SK-N-SH (cell line): ENCODE measurements around the gene FAM120B. TPM values are rescaled to one million over a fixed set of nuclear protein-coding genes. Genes with fewer than 3 reads are reported as not detected.
A peak's percentile ranks its signal among the peaks of the same experiment; 100 is the strongest.

Source experiments
- CTCF ChIA-PET: fragments of 300-600, 350-600 bp; formaldehyde crosslinking; extraction: SDS; loops from one replicate; lab custom pipeline; 2021; lab: Yijun Ruan, JAX
- POLR2A ChIA-PET: fragments of 350-600 bp; sonication (Branson Sonifier 250); formaldehyde crosslinking; extraction: SDS; loops from one replicate; lab custom pipeline; 2020; ENCODE audit warnings: antibody characterized with exemption, inconsistent platforms; lab: Yijun Ruan, JAX
- DNase-seq: peaks from one replicate; pipeline ENCODE4 v3.0.0; 2012
- H2AFZ ChIP-seq: fragments of 200-600 bp; sonication (generic); 2 replicates; pipeline ENCODE4 v1.8.1; 2016; ENCODE audit warnings: antibody characterized with exemption, mild to moderate bottlenecking, low read depth
- H3F3A ChIP-seq: fragments of 200-600 bp; sonication (generic); replicated peaks from 2 replicates; pipeline ENCODE3; 2016; ENCODE audit warnings: antibody characterized with exemption, mild to moderate bottlenecking; ENCODE audit not compliant: insufficient read depth
- H3K27ac ChIP-seq, 2 experiments: fragments of 200-500 bp in 1 of 2; fragments of 200-600 bp in 1 of 2; sonication (Bioruptor generic) in 1 of 2; sonication (generic), shearing (Covaris generic) in 1 of 2; 2 replicates each; pipeline versions ENCODE4 v1.5.1 to v1.6.1; 2014 to 2016; ENCODE audit warnings: low read depth in 2 of 2, inconsistent platforms in 1 of 2, low read length in 1 of 2, mild to moderate bottlenecking in 1 of 2, mixed read lengths in 1 of 2
- H3K27me3 ChIP-seq: fragments of 200-600 bp; sonication (generic), shearing (Covaris generic); 2 replicates; pipeline ENCODE4 v1.6.1; 2016; ENCODE audit warnings: mixed run types; ENCODE audit not compliant: insufficient read depth
- H3K36me3 ChIP-seq, 2 experiments: fragments of 200-500 bp in 1 of 2; fragments of 200-600 bp in 1 of 2; sonication (Bioruptor generic) in 1 of 2; sonication (generic) in 1 of 2; replicated peaks in 1 of 2; 2 replicates each; pipeline versions ENCODE3 to v1.5.1; 2014 to 2016; ENCODE audit warnings: low read length in 1 of 2, mild to moderate bottlenecking in 1 of 2; ENCODE audit not compliant: insufficient read depth in 2 of 2, control insufficient read depth in 1 of 2
- H3K4me1 ChIP-seq, 2 experiments: fragments of 200-500 bp in 1 of 2; fragments of 200-600 bp in 1 of 2; sonication (Bioruptor generic) in 1 of 2; sonication (generic), shearing (Covaris generic) in 1 of 2; 2 replicates each; pipeline versions ENCODE4 v1.5.1 to v1.6.1; 2014 to 2016; ENCODE audit warnings: low read depth in 1 of 2, low read length in 1 of 2, mixed run types in 1 of 2; ENCODE audit not compliant: insufficient read depth in 2 of 2, control insufficient read depth in 1 of 2
- H3K4me2 ChIP-seq: fragments of 200-600 bp; sonication (generic), shearing (Covaris generic); 2 replicates; pipeline ENCODE4 v1.6.1; 2017; ENCODE audit warnings: mixed run types
- H3K4me3 ChIP-seq, 2 experiments: fragments of 200-500 bp in 1 of 2; fragments of 200-600 bp in 1 of 2; sonication (Bioruptor generic) in 1 of 2; sonication (generic), shearing (Covaris generic) in 1 of 2; 2 replicates each; pipeline versions ENCODE4 v1.5.1 to v1.8.1; 2014 to 2016; ENCODE audit warnings: low read depth in 2 of 2, inconsistent platforms in 1 of 2, low read length in 1 of 2, mild to moderate bottlenecking in 1 of 2, mixed read lengths in 1 of 2, moderate library complexity in 1 of 2
- H3K79me2 ChIP-seq: fragments of 200-600 bp; sonication (generic); 2 replicates; pipeline ENCODE4 v1.8.1; 2017; ENCODE audit warnings: mild to moderate bottlenecking; ENCODE audit not compliant: insufficient read depth
- H3K9ac ChIP-seq: fragments of 200-600 bp; sonication (generic); 2 replicates; pipeline ENCODE4 v1.6.1; 2017; ENCODE audit warnings: mixed run types
- H3K9me2 ChIP-seq: fragments of 200-600 bp; sonication (generic); 2 replicates; pipeline ENCODE4 v1.6.1; 2017; ENCODE audit warnings: mixed run types
- H3K9me3 ChIP-seq: fragments of 200-600 bp; sonication (generic); 2 replicates; pipeline ENCODE4 v1.6.1; 2017; ENCODE audit warnings: mixed run types, mild to moderate bottlenecking, moderate library complexity
- H4K20me1 ChIP-seq: fragments of 200-600 bp; sonication (generic); 2 replicates; pipeline ENCODE4 v1.6.1; 2017; ENCODE audit warnings: mild to moderate bottlenecking, mixed run types; ENCODE audit not compliant: insufficient read depth
- CHD2 ChIP-seq: fragments of 150-350 bp; IDR thresholded peaks from 2 replicates; pipeline ENCODE4 v1.6.1; 2018; ENCODE audit warnings: low read length; ENCODE audit not compliant: partially characterized antibody
- FOXM1 ChIP-seq: IDR thresholded peaks from 2 replicates; pipeline ENCODE4 v1.4.0; 2012; ENCODE audit warnings: low read depth, mild to moderate bottlenecking
- GATA2 ChIP-seq: sonication (generic); formaldehyde crosslinking; IDR thresholded peaks from 2 replicates; pipeline ENCODE4 v1.5.0; 2020; ENCODE audit warnings: mild to moderate bottlenecking, missing genetic modification reagents
- MAX ChIP-seq: IDR thresholded peaks from 2 replicates; pipeline ENCODE4 v1.4.0; 2012; ENCODE audit warnings: low read depth
- MEF2A ChIP-seq: IDR thresholded peaks from 2 replicates; pipeline ENCODE4 v1.4.0; 2012; ENCODE audit warnings: low read depth, borderline replicate concordance
- MXI1 ChIP-seq: IDR thresholded peaks from 2 replicates; pipeline ENCODE4 v1.6.1; 2012; ENCODE audit warnings: mild to moderate bottlenecking, low read depth, low read length, improper control_type of control experiment
- NFIC ChIP-seq: IDR thresholded peaks from 2 replicates; pipeline ENCODE4 v1.4.0; 2012; ENCODE audit warnings: borderline replicate concordance
- NRF1 ChIP-seq: IDR thresholded peaks from 2 replicates; pipeline ENCODE4 v1.6.1; 2012; ENCODE audit warnings: low read depth, mild to moderate bottlenecking, low read length
- POLR2AphosphoS5 ChIP-seq: IDR thresholded peaks from 2 replicates; pipeline ENCODE4 v1.6.1; 2012; ENCODE audit warnings: low read depth, low read length
- RAD21 ChIP-seq: IDR thresholded peaks from 2 replicates; pipeline ENCODE4 v1.6.1; 2012; ENCODE audit warnings: mild to moderate bottlenecking, low read length
- RCOR1 ChIP-seq: fragments of 150-350 bp; IDR thresholded peaks from 2 replicates; pipeline ENCODE4 v1.6.1; 2017; ENCODE audit warnings: antibody characterized with exemption, low read length
- RFX5 ChIP-seq: IDR thresholded peaks from 2 replicates; pipeline ENCODE4 v1.6.1; 2012; ENCODE audit warnings: mild to moderate bottlenecking, improper control_type of control experiment, low read length
- RXRA ChIP-seq: IDR thresholded peaks from 2 replicates; pipeline ENCODE4 v1.4.0; 2012; ENCODE audit warnings: low read depth, mild to moderate bottlenecking, borderline replicate concordance
- SIN3A ChIP-seq: IDR thresholded peaks from 2 replicates; pipeline ENCODE4 v1.6.1; 2012; ENCODE audit warnings: low read depth, mild to moderate bottlenecking, low read length, moderate library complexity, borderline replicate concordance
- TAF1 ChIP-seq: IDR thresholded peaks from 2 replicates; pipeline ENCODE4 v1.6.1; 2012; ENCODE audit warnings: low read depth, mild to moderate bottlenecking, low read length, moderate library complexity, borderline replicate concordance
- USF2 ChIP-seq: fragments of 150-350 bp; IDR thresholded peaks from 2 replicates; pipeline ENCODE4 v1.6.1; 2017; ENCODE audit warnings: antibody characterized with exemption, low read length, low read depth, borderline replicate concordance
- WGBS: methylation state at CpG from one replicate; pipeline ENCODE4 v1.1.6; 2017; ENCODE audit warnings: low lambda C conversion rate; 5-methylcytosine and 5-hydroxymethylcytosine counted together
- polyA plus RNA-seq, 3 experiments: library from polyadenylated mRNA; depleted of rRNA; stranded (reverse); fragments of >200 nt; gene quantifications; 2 replicates each; pipeline ENCODE4 v1.2.3, GENCODE V29; 2012
- TF ChIP-seq, protein P1 (sequence below): IDR thresholded peaks from 2 replicates; pipeline ENCODE4 v1.6.1; 2012; ENCODE audit warnings: mild to moderate bottlenecking, low read depth, low read length, moderate library complexity
- TF ChIP-seq, protein P2 (sequence below): IDR thresholded peaks from 2 replicates; pipeline ENCODE4 v1.4.0; 2012; ENCODE audit warnings: low read depth, borderline replicate concordance
- TF ChIP-seq, protein P3 (sequence below): IDR thresholded peaks from 2 replicates; pipeline ENCODE4 v1.4.0; 2012; ENCODE audit warnings: low read depth, borderline replicate concordance

Gene FAM120B
- polyA plus RNA-seq, 1 of the 3 experiments (the other 2 are of a cell fraction): 7.7 TPM

GRCh38 chr6:170294298-170294730 lies 12.2 kb upstream of the FAM120B start:
- Histone ChIP-seq H2AFZ (no peak overlapping the region), H3K79me2 (no peaks in the 10 kb centered on the region), H3K27ac (no peak overlapping the region), H3K9me3 (no peaks in the 10 kb centered on the region), H3K27me3 (peaks cover 79% of the 10 kb centered on the region), H3F3A (peaks cover 18% of the 10 kb centered on the region), H4K20me1 (no peaks in the 10 kb centered on the region), H3K4me1 (peaks cover 0 to 29% of the 10 kb centered on the region in 2 experiments; a peak in 1 of 4 replicates), H3K9me2 (no peaks in the 10 kb centered on the region), H3K36me3 (no peaks in the 10 kb centered on the region), H3K4me3 (no peak overlapping the region), H3K4me2 (no peak overlapping the region), H3K9ac (no peak overlapping the region)
- WGBS: 17% methylated on average over 2 of the region's 2 CpGs
- no peak for TF ChIP-seq POLR2AphosphoS5
- no peak for TF ChIP-seq USF2
- TF ChIP-seq MXI1: no peak
- TF ChIP-seq, protein P1, sequence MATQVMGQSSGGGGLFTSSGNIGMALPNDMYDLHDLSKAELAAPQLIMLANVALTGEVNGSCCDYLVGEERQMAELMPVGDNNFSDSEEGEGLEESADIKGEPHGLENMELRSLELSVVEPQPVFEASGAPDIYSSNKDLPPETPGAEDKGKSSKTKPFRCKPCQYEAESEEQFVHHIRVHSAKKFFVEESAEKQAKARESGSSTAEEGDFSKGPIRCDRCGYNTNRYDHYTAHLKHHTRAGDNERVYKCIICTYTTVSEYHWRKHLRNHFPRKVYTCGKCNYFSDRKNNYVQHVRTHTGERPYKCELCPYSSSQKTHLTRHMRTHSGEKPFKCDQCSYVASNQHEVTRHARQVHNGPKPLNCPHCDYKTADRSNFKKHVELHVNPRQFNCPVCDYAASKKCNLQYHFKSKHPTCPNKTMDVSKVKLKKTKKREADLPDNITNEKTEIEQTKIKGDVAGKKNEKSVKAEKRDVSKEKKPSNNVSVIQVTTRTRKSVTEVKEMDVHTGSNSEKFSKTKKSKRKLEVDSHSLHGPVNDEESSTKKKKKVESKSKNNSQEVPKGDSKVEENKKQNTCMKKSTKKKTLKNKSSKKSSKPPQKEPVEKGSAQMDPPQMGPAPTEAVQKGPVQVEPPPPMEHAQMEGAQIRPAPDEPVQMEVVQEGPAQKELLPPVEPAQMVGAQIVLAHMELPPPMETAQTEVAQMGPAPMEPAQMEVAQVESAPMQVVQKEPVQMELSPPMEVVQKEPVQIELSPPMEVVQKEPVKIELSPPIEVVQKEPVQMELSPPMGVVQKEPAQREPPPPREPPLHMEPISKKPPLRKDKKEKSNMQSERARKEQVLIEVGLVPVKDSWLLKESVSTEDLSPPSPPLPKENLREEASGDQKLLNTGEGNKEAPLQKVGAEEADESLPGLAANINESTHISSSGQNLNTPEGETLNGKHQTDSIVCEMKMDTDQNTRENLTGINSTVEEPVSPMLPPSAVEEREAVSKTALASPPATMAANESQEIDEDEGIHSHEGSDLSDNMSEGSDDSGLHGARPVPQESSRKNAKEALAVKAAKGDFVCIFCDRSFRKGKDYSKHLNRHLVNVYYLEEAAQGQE: no peak
- no peak for TF ChIP-seq RAD21
- TF ChIP-seq, protein P2, sequence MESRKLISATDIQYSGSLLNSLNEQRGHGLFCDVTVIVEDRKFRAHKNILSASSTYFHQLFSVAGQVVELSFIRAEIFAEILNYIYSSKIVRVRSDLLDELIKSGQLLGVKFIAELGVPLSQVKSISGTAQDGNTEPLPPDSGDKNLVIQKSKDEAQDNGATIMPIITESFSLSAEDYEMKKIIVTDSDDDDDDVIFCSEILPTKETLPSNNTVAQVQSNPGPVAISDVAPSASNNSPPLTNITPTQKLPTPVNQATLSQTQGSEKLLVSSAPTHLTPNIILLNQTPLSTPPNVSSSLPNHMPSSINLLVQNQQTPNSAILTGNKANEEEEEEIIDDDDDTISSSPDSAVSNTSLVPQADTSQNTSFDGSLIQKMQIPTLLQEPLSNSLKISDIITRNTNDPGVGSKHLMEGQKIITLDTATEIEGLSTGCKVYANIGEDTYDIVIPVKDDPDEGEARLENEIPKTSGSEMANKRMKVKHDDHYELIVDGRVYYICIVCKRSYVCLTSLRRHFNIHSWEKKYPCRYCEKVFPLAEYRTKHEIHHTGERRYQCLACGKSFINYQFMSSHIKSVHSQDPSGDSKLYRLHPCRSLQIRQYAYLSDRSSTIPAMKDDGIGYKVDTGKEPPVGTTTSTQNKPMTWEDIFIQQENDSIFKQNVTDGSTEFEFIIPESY: no peak
- TF ChIP-seq RXRA: no peak
- TF ChIP-seq, protein P3, sequence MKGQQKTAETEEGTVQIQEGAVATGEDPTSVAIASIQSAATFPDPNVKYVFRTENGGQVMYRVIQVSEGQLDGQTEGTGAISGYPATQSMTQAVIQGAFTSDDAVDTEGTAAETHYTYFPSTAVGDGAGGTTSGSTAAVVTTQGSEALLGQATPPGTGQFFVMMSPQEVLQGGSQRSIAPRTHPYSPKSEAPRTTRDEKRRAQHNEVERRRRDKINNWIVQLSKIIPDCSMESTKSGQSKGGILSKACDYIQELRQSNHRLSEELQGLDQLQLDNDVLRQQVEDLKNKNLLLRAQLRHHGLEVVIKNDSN: no peak
- no peak for TF ChIP-seq TAF1
- no peak for TF ChIP-seq MAX
- no peak for TF ChIP-seq NFIC
- TF ChIP-seq CHD2: no peak
- no peak for TF ChIP-seq FOXM1
- TF ChIP-seq RCOR1: no peak
- no peak for TF ChIP-seq NRF1
- TF ChIP-seq RFX5: no peak
- no peak for TF ChIP-seq SIN3A
- TF ChIP-seq GATA2 (CRISPR knock-in tag): no peak
- no peak for TF ChIP-seq MEF2A
- peak; percentile 33 for DNase-seq
- ChIA-PET CTCF (interaction anchor here (0.7 to 6.3 kb wide), 6 partner anchors 14 to 504 kb away, joined by 3 to 60 read pairs (median 4); no protein-coding TSS in a partner anchor), POLR2A (no interaction called here)
